Mucosa of descending colon (tissue), 3 donors: Measurements from ENCODE around the gene ERP27. TPM values are rescaled to one million over a fixed set of nuclear protein-coding genes. Genes with fewer than 3 reads are reported as not detected.

Experiments
- ATAC-seq: fragments of 200-7000 bp; cut with Tn5 transposase; one replicate; pipeline ENCODE4 v1.9.1; 2020; ENCODE audit warnings: mild to moderate bottlenecking, moderate library complexity
- DNase-seq, 3 donors: peaks; one replicate each; pipeline ENCODE4 v3.0.0-alpha.2; 2020
- H3K36me3 ChIP-seq: fragments of 200-600 bp; one replicate; pipeline ENCODE4 v1.8.0; 2021; ENCODE audit warnings: low read depth, mild to moderate bottlenecking
- H3K4me1 ChIP-seq: fragments of 200-600 bp; one replicate; pipeline ENCODE4 v1.8.0; 2021; ENCODE audit warnings: low read depth, mild to moderate bottlenecking
- H3K4me3 ChIP-seq: fragments of 200-600 bp; one replicate; pipeline ENCODE4 v1.8.0; 2021; ENCODE audit warnings: mild to moderate bottlenecking
- H3K9me3 ChIP-seq: fragments of 200-600 bp; one replicate; pipeline ENCODE4 v1.8.0; 2021; ENCODE audit warnings: mild to moderate bottlenecking
- CTCF ChIP-seq: fragments of 200-600 bp; IDR thresholded peaks from one replicate; pipeline ENCODE4 v1.8.0; 2022; ENCODE audit warnings: antibody characterized with exemption, mild to moderate bottlenecking
- intact Hi-C, 2 donors: fragments of 100-400 bp; cut with DNase I in 1 of 2; cut with micrococcal nuclease in 1 of 2; formaldehyde crosslinking; loops; one replicate each; pipeline versions ENCODE4 v1.11.0 to v1.11.1; 2022; cut with DNase I, micrococcal nuclease
- long read RNA-seq, 2 donors: library from polyadenylated mRNA; unstranded; transcript quantifications; one replicate each; pipeline ENCODE4 v2.0.0, GENCODE V29; 2019 to 2021
- total RNA-seq, 3 donors: library from RNA; stranded (reverse); fragmentation: NEBNext Ultra II Directional in 2 of 3; extraction: Animal tissue kit (Norgen Biotek cat#: 25700) in 2 of 3; gene quantifications; one replicate each; pipeline versions ENCODE4 v1.2.1 to v1.2.4, GENCODE V29; 2021 to 2023
- donor health status: DM: no; HTN: no; CAD: no; lungs with moderate emphysema.
- donor health status: DM: no; HTN: no; CAD: no.
- donor health status: DM: no; HTN: yes; CAD: no.

The ERP27 gene
- total RNA-seq = 1 to 10 TPM; 1.4 to 5.6 (median 4.1) TPM
- long read RNA-seq, donor 1, partial matches to known transcripts = 1 of 3 reads
- long read RNA-seq, donor 1, other reads (novel, unspliced or antisense) = 1 of 3 reads
- long read RNA-seq, donor 2, partial matches to known transcripts = 3 of 5 reads
- long read RNA-seq, donor 2, other reads (novel, unspliced or antisense) = 0 of 5 reads

GRCh38 chr12:14938301-14938700, at the start of gene ERP27:
Gene ERP27, minus strand, starts transcription at chr12:14938537. Its CDS starts 29 bp downstream, at chr12:14938508.
- Histone ChIP-seq H3K36me3 (no peaks in the 10 kb centered on the region), H3K4me3 (no peak within 1 kb of the TSS), H3K4me1 (peaks cover 10% of the 10 kb centered on the region), H3K9me3 (no peaks in the 10 kb centered on the region)
- no peak for TF ChIP-seq CTCF
- intact Hi-C loops = no loop called here
- peak; percentile 24 for ATAC-seq
- DNase-seq = no peak

- no peak for TF ChIP-seq CTCF
These were observed 49.7 kb upstream of the ERP27 start for GRCh38 chr12:14988035-14988434.

GRCh38 chr12:14986449-14986848, 48.1 kb upstream of the ERP27 start:
- H3K4me1 ChIP-seq = no peaks in the 10 kb centered on the region
- no peak overlapping the region for H3K4me3 ChIP-seq
- intact Hi-C loops = no loop called here
- DNase-seq (no peak), ATAC-seq (no peak)
- H3K9me3 ChIP-seq = no peaks in the 10 kb centered on the region
- no peaks in the 10 kb centered on the region for H3K36me3 ChIP-seq
- TF ChIP-seq CTCF = no peak

More at GRCh38 chr12:14988035-14988434, 49.7 kb upstream of the ERP27 start:
- intact Hi-C loops = no loop called here
- H3K4me3 ChIP-seq = no peak overlapping the region
- DNase-seq (no peak), ATAC-seq (no peak)
- no peaks in the 10 kb centered on the region for H3K4me1 ChIP-seq
- no peaks in the 10 kb centered on the region for H3K36me3 ChIP-seq
- H3K9me3 ChIP-seq = no peaks in the 10 kb centered on the region

GRCh38 chr12:14984766-14985285, 46.5 kb upstream of the ERP27 start:
- no peaks in the 10 kb centered on the region for H3K9me3 ChIP-seq
- no peak for TF ChIP-seq CTCF
- no peak overlapping the region for H3K4me3 ChIP-seq
- no peaks in the 10 kb centered on the region for H3K36me3 ChIP-seq
- intact Hi-C loops = no loop called here
- H3K4me1 ChIP-seq = no peaks in the 10 kb centered on the region
- ATAC-seq (no peak), DNase-seq (no peak)

- Histone ChIP-seq H3K4me3 (no peak overlapping the region), H3K36me3 (no peaks in the 10 kb centered on the region), H3K9me3 (no peaks in the 10 kb centered on the region), H3K4me1 (no peaks in the 10 kb centered on the region)
- DNase-seq (no peak), ATAC-seq (no peak)
- TF ChIP-seq CTCF = no peak
- intact Hi-C loops = no loop called here
These were observed 45.7 kb upstream of the ERP27 start for GRCh38 chr12:14984036-14984435.
